Activated CD8-positive, alpha-beta T cell treated with anti-CD3 and anti-CD28 coated beads for 36 hours (primary cell): ENCODE results near the gene SH3GL3. TPM values are rescaled to one million over a fixed set of nuclear protein-coding genes. Genes with fewer than 3 reads are reported as not detected.

Experiments
- ATAC-seq: fragments of 200-7000 bp; cut with Tn5 transposase; one replicate; pipeline ENCODE4 v1.10.0; 2021; ENCODE audit warnings: mild to moderate bottlenecking, moderate library complexity
- CTCF ChIA-PET: fragments of 350-600 bp; sonication (Branson Sonifier 250); formaldehyde crosslinking; loops from one replicate; lab custom pipeline; 2021; ENCODE audit warnings: antibody characterized with exemption; lab: Charles Lee
- POLR2A ChIA-PET: fragments of 350-600 bp; sonication (Branson Sonifier 250); formaldehyde crosslinking; loops from one replicate; lab custom pipeline; 2021; ENCODE audit warnings: antibody characterized with exemption; lab: Charles Lee
- DNase-seq: peaks from one replicate; pipeline ENCODE4 v3.0.0-alpha.2; 2020
- H3K27ac Mint-ChIP-seq: one replicate; pipeline ENCODE4 v1.8.0; 2021; ENCODE audit warnings: mild to moderate bottlenecking, mixed read lengths
- H3K27me3 Mint-ChIP-seq: one replicate; pipeline ENCODE4 v1.8.0; 2021; ENCODE audit warnings: mixed read lengths
- H3K36me3 Mint-ChIP-seq: one replicate; pipeline ENCODE4 v1.8.0; 2021; ENCODE audit warnings: low read depth, mixed read lengths
- H3K4me1 Mint-ChIP-seq: one replicate; pipeline ENCODE4 v1.8.0; 2021; ENCODE audit warnings: low read depth, mixed read lengths
- H3K4me3 Mint-ChIP-seq: one replicate; pipeline ENCODE4 v1.8.0; 2021; ENCODE audit warnings: mild to moderate bottlenecking, moderate library complexity, mixed read lengths
- H3K9me3 Mint-ChIP-seq: one replicate; pipeline ENCODE4 v1.8.0; 2021; ENCODE audit warnings: mixed read lengths
- CTCF ChIP-seq: fragments of 200-600 bp; IDR thresholded peaks from one replicate; pipeline ENCODE4 v1.8.0; 2022; ENCODE audit warnings: antibody characterized with exemption, mild to moderate bottlenecking
- intact Hi-C: fragments of 100-400 bp; cut with micrococcal nuclease; formaldehyde crosslinking; loops from one replicate; pipeline ENCODE4 v1.10.0; 2022
- total RNA-seq, 2 experiments: library from RNA; stranded (reverse); gene quantifications; one replicate each; pipeline ENCODE4 v1.2.3, GENCODE V29; 2021

SH3GL3 gene
- total RNA-seq, 2 experiments from 2014 or later: not detected

- intact Hi-C loops: no loop called here
- Mint-ChIP-seq H3K27me3 (peaks cover 6% of the 10 kb centered on the region), H3K4me3 (no peak overlapping the region), H3K36me3 (no peaks in the 10 kb centered on the region), H3K9me3 (no peaks in the 10 kb centered on the region), H3K27ac (no peak overlapping the region), H3K4me1 (no peaks in the 10 kb centered on the region)
- DNase-seq (no peak), ATAC-seq (no peak)
- ChIA-PET CTCF (no interaction called here), POLR2A (no interaction called here)
- TF ChIP-seq CTCF: no peak
Measured at GRCh38 chr15:83470887-83471286, 23.7 kb downstream of the SH3GL3 start.

GRCh38 chr15:83471307-83471866 is 24.2 kb downstream of the SH3GL3 start:
- intact Hi-C loops: no loop called here
- TF ChIP-seq CTCF: no peak
- DNase-seq (no peak), ATAC-seq (no peak)
- CTCF ChIA-PET: no interaction called here
- H3K4me3 Mint-ChIP-seq: no peak overlapping the region
- POLR2A ChIA-PET: interaction anchor here (0.7 kb wide), 1 partner anchor 567 kb away, joined by 3 read pairs; no protein-coding TSS in a partner anchor
- no peaks in the 10 kb centered on the region for H3K9me3 Mint-ChIP-seq
- H3K4me1 Mint-ChIP-seq: no peaks in the 10 kb centered on the region
- H3K27me3 Mint-ChIP-seq: peaks cover 6% of the 10 kb centered on the region
- H3K36me3 Mint-ChIP-seq: no peaks in the 10 kb centered on the region
- no peak overlapping the region for H3K27ac Mint-ChIP-seq

- no peaks in the 10 kb centered on the region for H3K4me1 Mint-ChIP-seq
- ATAC-seq (no peak), DNase-seq (no peak)
- no peak overlapping the region for H3K27ac Mint-ChIP-seq
- POLR2A ChIA-PET: interaction anchor here (0.7 kb wide), 1 partner anchor 566 kb away, joined by 3 read pairs; no protein-coding TSS in a partner anchor
- H3K27me3 Mint-ChIP-seq: peaks cover 6% of the 10 kb centered on the region
- no peaks in the 10 kb centered on the region for H3K9me3 Mint-ChIP-seq
- TF ChIP-seq CTCF: no peak
- intact Hi-C loops: no loop called here
- H3K36me3 Mint-ChIP-seq: no peaks in the 10 kb centered on the region
- CTCF ChIA-PET: interaction anchor here (0.7 kb wide), 1 partner anchor 86 kb away, joined by 3 read pairs; no protein-coding TSS in a partner anchor
- no peak overlapping the region for H3K4me3 Mint-ChIP-seq
Measured at GRCh38 chr15:83472151-83472550, 25.0 kb downstream of the SH3GL3 start.

- TF ChIP-seq CTCF: no peak
- intact Hi-C loops: no loop called here
- ATAC-seq: no peak
- Mint-ChIP-seq H3K27me3 (peaks cover 6% of the 10 kb centered on the region), H3K9me3 (no peaks in the 10 kb centered on the region), H3K36me3 (no peaks in the 10 kb centered on the region), H3K4me3 (no peak overlapping the region), H3K27ac (no peak overlapping the region), H3K4me1 (no peaks in the 10 kb centered on the region)
- CTCF ChIA-PET: interaction anchor here (0.7 kb wide), 1 partner anchor 86 kb away, joined by 3 read pairs; no protein-coding TSS in a partner anchor
- no peak for DNase-seq
- POLR2A ChIA-PET: no interaction called here
Measured at GRCh38 chr15:83472797-83473196, 25.7 kb downstream of the SH3GL3 start.

GRCh38 chr15:83474578-83474977 is 27.4 kb downstream of the SH3GL3 start:
- Mint-ChIP-seq H3K9me3 (no peaks in the 10 kb centered on the region), H3K4me1 (no peaks in the 10 kb centered on the region), H3K27me3 (peaks cover 9% of the 10 kb centered on the region), H3K4me3 (no peak overlapping the region), H3K36me3 (no peaks in the 10 kb centered on the region), H3K27ac (no peak overlapping the region)
- POLR2A ChIA-PET: interaction anchor here (0.7 kb wide), 1 partner anchor 14 kb away, joined by 3 read pairs; no protein-coding TSS in a partner anchor
- no peak for ATAC-seq
- CTCF ChIA-PET: no interaction called here
- intact Hi-C loops: no loop called here
- DNase-seq: no peak
- TF ChIP-seq CTCF: no peak
